Measurements from ENCODE around the gene SP6. TPM values are rescaled to one million over a fixed set of nuclear protein-coding genes. Genes with fewer than 3 reads are reported as not detected.

SP6 gene
- total RNA-seq, 1 donor from 2014 or later, result 2.5 TPM

GRCh38 chr17:47870056-47870455 is 19.1 kb upstream of the SP6 start:
- Histone ChIP-seq H3K36me3 (ENCODE audit: control insufficient read depth, insufficient read depth, low read length) (no peaks in the 10 kb centered on the region), H3K4me3 (ENCODE audit: low read depth, low read length) (no peak overlapping the region), H3K27me3 (ENCODE audit: control insufficient read depth, insufficient read depth, low read length) (peaks cover 29% of the 10 kb centered on the region)
- TF ChIP-seq CTCF (IDR thresholded peaks at IDR 0.05; ENCODE audit: insufficient read depth, low read length, poor library complexity, severe bottlenecking), result no peak
- DNase-seq (ENCODE audit: low read depth), result no peak

- no peak for DNase-seq (ENCODE audit: low read depth)
- peaks cover 29% of the 10 kb centered on the region for H3K27me3 ChIP-seq (ENCODE audit: control insufficient read depth, insufficient read depth, low read length)
These were observed 18.2 kb upstream of the SP6 start for GRCh38 chr17:47869114-47869513.

GRCh38 chr17:47867813-47868533 is 17.0 kb upstream of the SP6 start:
- no peaks in the 10 kb centered on the region for H3K36me3 ChIP-seq (ENCODE audit: control insufficient read depth, insufficient read depth, low read length)
- H3K27me3 ChIP-seq (ENCODE audit: control insufficient read depth, insufficient read depth, low read length), result peaks cover 19% of the 10 kb centered on the region
- no peak for TF ChIP-seq CTCF (IDR thresholded peaks at IDR 0.05; ENCODE audit: insufficient read depth, low read length, poor library complexity, severe bottlenecking)
- no peak overlapping the region for H3K4me3 ChIP-seq (ENCODE audit: low read depth, low read length)
- DNase-seq (ENCODE audit: low read depth), result no peak

More at GRCh38 chr17:47869114-47869513, 18.2 kb upstream of the SP6 start:
- Histone ChIP-seq H3K36me3 (ENCODE audit: control insufficient read depth, insufficient read depth, low read length) (no peaks in the 10 kb centered on the region), H3K4me3 (ENCODE audit: low read depth, low read length) (no peak overlapping the region)
- TF ChIP-seq CTCF (IDR thresholded peaks at IDR 0.05; ENCODE audit: insufficient read depth, low read length, poor library complexity, severe bottlenecking), result no peak

- no peak for TF ChIP-seq CTCF (IDR thresholded peaks at IDR 0.05; ENCODE audit: insufficient read depth, low read length, poor library complexity, severe bottlenecking)
- DNase-seq (ENCODE audit: low read depth), result no peak
- Histone ChIP-seq H3K4me3 (ENCODE audit: low read depth, low read length) (no peak overlapping the region), H3K27me3 (ENCODE audit: control insufficient read depth, insufficient read depth, low read length) (peaks cover 13% of the 10 kb centered on the region), H3K36me3 (ENCODE audit: control insufficient read depth, insufficient read depth, low read length) (no peaks in the 10 kb centered on the region)
These were observed 16.0 kb upstream of the SP6 start for GRCh38 chr17:47866941-47867340.

- Histone ChIP-seq H3K27me3 (ENCODE audit: control insufficient read depth, insufficient read depth, low read length) (no peaks in the 10 kb centered on the region), H3K4me3 (ENCODE audit: low read depth, low read length) (no peak overlapping the region), H3K36me3 (ENCODE audit: control insufficient read depth, insufficient read depth, low read length) (no peaks in the 10 kb centered on the region)
- no peak for DNase-seq (ENCODE audit: low read depth)
- no peak for TF ChIP-seq CTCF (IDR thresholded peaks at IDR 0.05; ENCODE audit: insufficient read depth, low read length, poor library complexity, severe bottlenecking)
These were observed 13.8 kb upstream of the SP6 start for GRCh38 chr17:47864791-47865216.
